Measurements from ENCODE around the gene MTF1.

Gene MTF1

GRCh38 chr1:37868466-37868865, 9.1 kb upstream of the MTF1 start:
- in situ Hi-C loops (cut with MboI; ENCODE audit: low sequenced_read_pairs): no loop called here

GRCh38 chr1:37867784-37868183, 8.4 kb upstream of the MTF1 start:
- in situ Hi-C loops (cut with MboI; ENCODE audit: low sequenced_read_pairs): no loop called here

- in situ Hi-C loops (cut with MboI; ENCODE audit: low sequenced_read_pairs): no loop called here
These were observed 7.1 kb upstream of the MTF1 start for GRCh38 chr1:37866491-37866890.

- in situ Hi-C loops (cut with MboI; ENCODE audit: low sequenced_read_pairs): no loop called here
These were observed 6.1 kb upstream of the MTF1 start for GRCh38 chr1:37865348-37866120.

- in situ Hi-C loops (cut with MboI; ENCODE audit: low sequenced_read_pairs): no loop called here
These were observed 2.9 kb upstream of the MTF1 start for GRCh38 chr1:37862330-37862729.

- in situ Hi-C loops (cut with MboI; ENCODE audit: low sequenced_read_pairs): no loop called here
These were observed 1.8 kb upstream of the MTF1 start for GRCh38 chr1:37861151-37861550.

GRCh38 chr1:37860346-37860666, 914 bp upstream of the MTF1 start:
- in situ Hi-C loops (cut with MboI; ENCODE audit: low sequenced_read_pairs): no loop called here

- in situ Hi-C loops (cut with MboI; ENCODE audit: low sequenced_read_pairs): no loop called here
These were observed 373 bp downstream of the MTF1 start for GRCh38 chr1:37858931-37859506.

GRCh38 chr1:37854406-37854805, 5.0 kb downstream of the MTF1 start:
- in situ Hi-C loops (cut with MboI; ENCODE audit: low sequenced_read_pairs): no loop called here

- in situ Hi-C loops (cut with MboI; ENCODE audit: low sequenced_read_pairs): no loop called here
These were observed 6.2 kb downstream of the MTF1 start for GRCh38 chr1:37853157-37853556.

GRCh38 chr1:37851782-37852210, 7.6 kb downstream of the MTF1 start:
- in situ Hi-C loops (cut with MboI; ENCODE audit: low sequenced_read_pairs): no loop called here

GRCh38 chr1:37851262-37851661, 8.1 kb downstream of the MTF1 start:
- in situ Hi-C loops (cut with MboI; ENCODE audit: low sequenced_read_pairs): no loop called here

GRCh38 chr1:37850352-37850955, 8.9 kb downstream of the MTF1 start:
- in situ Hi-C loops (cut with MboI; ENCODE audit: low sequenced_read_pairs): no loop called here

GRCh38 chr1:37849480-37849879, 9.9 kb downstream of the MTF1 start:
- in situ Hi-C loops (cut with MboI; ENCODE audit: low sequenced_read_pairs): no loop called here

GRCh38 chr1:37846647-37847339, 12.6 kb downstream of the MTF1 start:
- in situ Hi-C loops (cut with MboI; ENCODE audit: low sequenced_read_pairs): no loop called here

- in situ Hi-C loops (cut with MboI; ENCODE audit: low sequenced_read_pairs): no loop called here
These were observed 13.6 kb downstream of the MTF1 start for GRCh38 chr1:37845786-37846185.

GRCh38 chr1:37845049-37845646, 14.2 kb downstream of the MTF1 start:
- in situ Hi-C loops (cut with MboI; ENCODE audit: low sequenced_read_pairs): no loop called here

GRCh38 chr1:37844536-37844935, 14.9 kb downstream of the MTF1 start:
- in situ Hi-C loops (cut with MboI; ENCODE audit: low sequenced_read_pairs): no loop called here

- in situ Hi-C loops (cut with MboI; ENCODE audit: low sequenced_read_pairs): no loop called here
These were observed 17.7 kb downstream of the MTF1 start for GRCh38 chr1:37841652-37842051.

- in situ Hi-C loops (cut with MboI; ENCODE audit: low sequenced_read_pairs): no loop called here
These were observed 18.7 kb downstream of the MTF1 start for GRCh38 chr1:37840711-37841110.

GRCh38 chr1:37839676-37840075, 19.7 kb downstream of the MTF1 start:
- in situ Hi-C loops (cut with MboI; ENCODE audit: low sequenced_read_pairs): no loop called here

All from hTERT RPE-1 (cell line).